ENCODE measurements around the gene LILRB5.
"Not testable (repeated sequence)": the region's sequence is repeated elsewhere in the genome, so short reads cannot be mapped to it uniquely, and the experiment has no call there.

- TF ChIP-seq RAD21 (IDR thresholded peaks at IDR 0.05 in 1 of 2, conservative IDR thresholded peaks at IDR 0.05 in 1 of 2; ENCODE audit: low read depth in 2 of 2, low read length in 2 of 2); EP300 (IDR thresholded peaks at IDR 0.05; ENCODE audit: borderline replicate concordance in 1 of 2, low read depth in 2 of 2, low read length in 2 of 2); NRF1 (IDR thresholded peaks at IDR 0.05; ENCODE audit: low read depth, low read length); GABPA (IDR thresholded peaks at IDR 0.05; ENCODE audit: borderline replicate concordance, insufficient read depth, low read length); CHD1 (IDR thresholded peaks at IDR 0.05; ENCODE audit: low read depth, low read length); CHD7 (IDR thresholded peaks at IDR 0.05; ENCODE audit: insufficient replicate concordance, low read length); ATF3 (IDR thresholded peaks at IDR 0.05; ENCODE audit: insufficient read depth, low read depth, low read length); POLR2AphosphoS5 (IDR thresholded peaks at IDR 0.05; ENCODE audit: low read depth, low read length); SP2 (IDR thresholded peaks at IDR 0.05; ENCODE audit: low read length); CTCF (IDR thresholded peaks at IDR 0.05; ENCODE audit: control extremely low read depth in 1 of 3, insufficient read depth in 1 of 3, low read depth in 1 of 3, low read length in 3 of 3); SUZ12 (IDR thresholded peaks at IDR 0.05; ENCODE audit: low read length); BACH1 (IDR thresholded peaks at IDR 0.05; ENCODE audit: low read length); SRF (IDR thresholded peaks at IDR 0.05; ENCODE audit: low read depth, low read length); ZNF274 (IDR thresholded peaks at IDR 0.05; ENCODE audit: borderline replicate concordance, extremely low read depth, low read length): not testable (repeated sequence)
Observed at GRCh38 chr19:54280441-54280840, 23.4 kb upstream of the LILRB5 start.

Measured in H1 (cell line).